T47D (cell line): ENCODE data around the gene MATN3.

Experiments used
- DNase-seq, 2 experiments: peaks; one replicate each; pipeline versions ENCODE4 v3.0.0 to v3.0.0-alpha.2; 2011 to 2012; ENCODE audit warnings: low read depth in 1 of 2, low spot score in 1 of 2
- JUND ChIP-seq: IDR thresholded peaks from 2 replicates; pipeline ENCODE4 v1.6.1; 2012; ENCODE audit warnings: low read depth
- in situ Hi-C: cut with HindIII; loops from 2 replicates; pipeline ENCODE4 v1.10.0; 2016; ENCODE audit warnings: low sequenced_read_pairs, low pct_unique_long_range_greater_than_20kb

Gene MATN3

DNA sequence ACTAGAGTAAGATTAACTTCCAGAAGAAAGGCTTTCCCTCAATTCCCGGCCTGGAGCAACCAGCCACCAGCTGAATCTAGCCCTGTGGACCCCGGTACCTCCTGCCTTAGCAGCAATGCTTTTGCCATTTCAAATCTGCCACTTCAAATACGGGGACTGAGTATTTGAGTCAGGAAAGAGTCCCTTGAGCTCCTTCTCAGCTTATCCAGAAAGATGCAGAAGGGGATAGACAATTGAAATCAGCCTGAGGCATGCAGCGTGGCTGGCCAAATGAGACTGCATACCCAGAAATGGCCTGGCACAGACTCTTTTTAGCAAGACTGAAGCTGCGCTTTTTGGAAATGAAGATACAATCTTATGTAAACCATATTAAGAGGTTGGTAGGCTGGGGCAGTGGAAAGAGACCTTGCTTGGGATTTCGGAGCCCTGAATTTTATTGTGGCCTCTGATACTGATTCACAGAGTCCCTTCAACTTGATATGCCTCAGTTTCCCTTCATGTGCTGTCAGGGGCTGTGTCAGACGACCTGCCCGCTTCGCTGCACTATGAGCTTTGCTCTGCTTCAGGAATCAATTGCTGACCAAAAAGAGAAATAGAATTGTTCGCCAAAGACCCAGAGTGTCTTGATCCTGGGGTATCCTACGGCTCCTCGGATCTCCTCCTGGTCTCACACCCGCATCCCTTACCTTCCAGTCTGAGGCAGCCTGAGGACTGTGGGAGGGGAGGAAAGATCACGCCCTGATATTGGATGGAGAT lies 1.0 kb downstream of the MATN3 start:
- in situ Hi-C loops, result no loop called here
- DNase-seq, result no peak
- no peak for TF ChIP-seq JUND

DNA sequence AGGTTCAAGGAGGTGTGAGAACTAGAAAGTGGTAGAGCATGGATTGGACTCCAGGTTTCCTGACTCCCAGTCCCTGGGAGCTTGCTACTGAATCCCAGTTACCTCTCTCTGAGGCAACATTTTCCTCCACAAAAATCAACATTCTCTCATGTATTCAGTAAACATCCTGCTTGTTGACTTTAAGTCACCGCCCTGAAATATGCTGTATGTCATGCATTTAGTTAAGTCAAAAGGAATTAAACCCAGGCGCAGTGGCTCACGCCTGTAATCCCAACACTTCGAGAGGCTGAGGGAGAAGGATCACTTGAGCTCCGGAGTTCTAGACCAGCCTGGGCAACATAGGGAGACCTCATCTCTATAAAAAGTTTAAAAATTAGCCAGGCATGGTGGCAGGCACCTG lies 3.8 kb downstream of the MATN3 start:
- DNase-seq, result peak in 1 of 2 experiments; percentile 89
- in situ Hi-C loops, result no loop called here
- TF ChIP-seq JUND, result no peak

DNA sequence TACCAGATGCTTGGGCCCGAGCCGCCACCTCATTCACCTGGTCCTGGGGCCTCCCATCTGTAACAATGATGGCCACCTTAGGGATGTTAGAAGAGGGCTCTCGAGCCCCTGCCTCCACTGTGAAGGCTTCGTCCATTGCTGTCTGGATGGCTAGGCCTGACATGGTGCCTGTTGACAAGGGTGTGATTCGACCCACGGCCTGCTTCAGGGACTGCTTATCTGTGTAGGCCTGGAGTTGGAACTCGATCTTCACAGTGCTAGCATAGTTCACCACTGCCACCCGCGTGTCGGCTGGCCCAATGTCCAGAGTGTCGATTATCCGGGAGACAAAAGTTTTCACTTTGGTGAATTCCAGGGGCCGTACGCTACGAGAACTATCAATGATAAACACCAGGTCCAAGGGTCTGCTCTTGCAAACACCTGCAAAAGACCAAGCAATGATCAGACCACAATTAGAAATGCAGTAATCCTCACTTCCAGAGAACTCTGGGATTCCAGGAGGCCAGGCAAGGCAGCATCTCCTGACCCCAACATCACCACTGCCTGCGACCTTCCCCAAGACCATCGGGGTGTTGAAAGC lies 6.5 kb downstream of the MATN3 start:
- in situ Hi-C loops, result no loop called here
- no peak for TF ChIP-seq JUND
- DNase-seq, result no peak

DNA sequence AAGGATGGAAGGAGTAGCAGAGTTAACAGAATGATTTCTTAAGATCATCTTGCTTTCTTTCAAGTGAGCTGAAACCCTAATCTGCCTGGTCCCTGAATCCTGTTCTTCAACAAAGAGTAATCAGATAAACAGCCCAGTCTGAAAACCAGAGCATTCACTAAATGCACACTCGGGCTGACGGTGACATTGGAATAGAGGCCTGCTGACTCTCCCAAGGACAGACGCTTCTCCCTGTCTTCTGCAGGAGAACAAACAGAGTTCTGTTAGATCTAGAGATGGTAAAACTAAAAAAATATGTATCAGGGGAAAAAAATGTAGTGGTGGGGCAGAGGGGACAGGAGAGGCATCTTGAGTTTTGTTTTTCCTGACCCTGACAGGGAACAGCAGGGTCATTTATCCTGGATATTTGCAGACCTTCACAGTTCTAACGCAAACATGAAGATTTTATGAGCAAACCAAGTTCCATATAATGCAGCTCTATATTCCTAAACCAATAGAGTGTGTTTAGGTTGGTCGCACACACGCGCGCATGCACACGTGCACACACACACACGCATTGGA lies 7.3 kb downstream of the MATN3 start:
- TF ChIP-seq JUND, result no peak
- in situ Hi-C loops, result no loop called here

DNA sequence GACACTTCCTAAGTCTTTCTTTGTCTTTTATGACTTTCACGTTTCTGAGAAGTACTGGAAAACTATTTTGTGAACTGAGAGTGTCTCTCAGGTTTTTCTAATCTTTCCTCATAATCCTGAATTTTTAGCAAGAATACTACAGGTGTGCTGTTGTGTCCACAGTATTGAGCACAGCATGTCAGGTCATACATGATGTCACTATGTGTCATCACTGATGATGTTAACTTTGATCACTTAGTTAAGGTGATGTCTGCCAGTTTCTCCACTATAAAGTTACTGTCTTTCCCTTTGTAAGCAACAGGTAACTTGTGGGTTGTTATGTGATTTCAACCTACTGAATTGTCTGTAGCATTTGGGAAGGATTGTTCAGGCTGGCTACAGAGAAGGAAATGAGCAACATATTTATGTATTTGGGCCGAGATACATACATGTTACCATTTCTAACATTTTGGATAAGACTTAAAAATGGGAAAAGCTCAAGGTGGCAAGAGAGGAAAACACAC lies 11.1 kb downstream of the MATN3 start:
- in situ Hi-C loops, result no loop called here

More for the DNA sequence above, 7.3 kb downstream of the MATN3 start:
- DNase-seq, result no peak

DNA sequence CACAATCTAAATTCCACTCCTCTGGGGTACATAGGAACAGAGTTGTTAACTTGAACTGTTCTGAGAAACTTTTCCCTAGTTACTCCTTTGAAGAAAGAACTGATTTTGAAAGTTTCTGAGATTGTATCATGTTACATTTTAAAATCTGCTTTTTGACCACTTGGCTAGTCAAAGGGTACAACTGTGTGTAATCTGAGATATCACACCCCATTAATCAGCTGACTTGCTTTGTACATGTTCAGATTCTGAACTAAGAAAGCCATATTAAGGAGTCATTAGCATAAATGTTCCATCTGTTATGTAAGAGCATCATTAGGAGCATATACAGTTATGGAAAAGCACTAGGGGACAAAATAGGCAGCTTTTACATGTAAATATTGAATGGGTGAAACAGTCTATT lies 18.7 kb downstream of the MATN3 start:
- TF ChIP-seq JUND, result no peak
- in situ Hi-C loops, result no loop called here
- DNase-seq, result no peak

More for the DNA sequence above, 11.1 kb downstream of the MATN3 start:
- no peak for TF ChIP-seq JUND
- no peak for DNase-seq

DNA sequence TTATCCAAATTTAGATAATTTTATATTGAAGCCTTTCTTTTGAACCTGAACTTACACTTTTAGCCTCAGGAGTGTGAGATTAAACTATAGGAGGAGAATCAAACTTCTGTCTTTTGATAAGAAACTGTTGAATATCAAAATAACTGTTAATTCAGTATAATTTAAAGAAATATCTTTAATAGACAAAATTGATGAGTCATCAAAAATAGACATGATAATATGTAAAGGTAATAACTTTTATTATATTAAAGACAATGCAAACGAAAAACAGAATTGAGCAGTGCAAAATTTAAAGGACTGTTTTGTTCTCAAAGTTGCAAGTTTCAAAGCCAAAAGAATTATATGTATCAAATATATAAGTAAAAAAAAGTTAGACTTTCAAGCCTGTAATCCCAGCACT lies 20.6 kb downstream of the MATN3 start:
- in situ Hi-C loops, result no loop called here
- no peak for TF ChIP-seq JUND
- DNase-seq, result no peak

DNA sequence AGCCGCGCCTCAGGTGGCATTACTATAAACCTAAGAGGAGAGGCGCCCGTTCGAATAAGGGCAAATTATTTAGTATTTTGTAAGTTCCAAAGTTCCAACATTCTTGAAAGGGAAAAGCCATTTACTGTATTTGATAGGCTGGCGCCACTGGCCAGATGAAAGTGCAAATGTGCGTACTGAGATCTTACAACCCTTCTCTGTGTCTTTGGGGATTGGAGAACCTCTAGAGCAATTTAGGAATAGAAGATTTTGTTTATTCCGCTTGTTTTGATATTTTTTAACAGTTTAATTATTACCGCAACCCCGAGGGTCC lies 22.1 kb downstream of the MATN3 start:
- no peak for DNase-seq
- TF ChIP-seq JUND, result no peak
- in situ Hi-C loops, result no loop called here

DNA sequence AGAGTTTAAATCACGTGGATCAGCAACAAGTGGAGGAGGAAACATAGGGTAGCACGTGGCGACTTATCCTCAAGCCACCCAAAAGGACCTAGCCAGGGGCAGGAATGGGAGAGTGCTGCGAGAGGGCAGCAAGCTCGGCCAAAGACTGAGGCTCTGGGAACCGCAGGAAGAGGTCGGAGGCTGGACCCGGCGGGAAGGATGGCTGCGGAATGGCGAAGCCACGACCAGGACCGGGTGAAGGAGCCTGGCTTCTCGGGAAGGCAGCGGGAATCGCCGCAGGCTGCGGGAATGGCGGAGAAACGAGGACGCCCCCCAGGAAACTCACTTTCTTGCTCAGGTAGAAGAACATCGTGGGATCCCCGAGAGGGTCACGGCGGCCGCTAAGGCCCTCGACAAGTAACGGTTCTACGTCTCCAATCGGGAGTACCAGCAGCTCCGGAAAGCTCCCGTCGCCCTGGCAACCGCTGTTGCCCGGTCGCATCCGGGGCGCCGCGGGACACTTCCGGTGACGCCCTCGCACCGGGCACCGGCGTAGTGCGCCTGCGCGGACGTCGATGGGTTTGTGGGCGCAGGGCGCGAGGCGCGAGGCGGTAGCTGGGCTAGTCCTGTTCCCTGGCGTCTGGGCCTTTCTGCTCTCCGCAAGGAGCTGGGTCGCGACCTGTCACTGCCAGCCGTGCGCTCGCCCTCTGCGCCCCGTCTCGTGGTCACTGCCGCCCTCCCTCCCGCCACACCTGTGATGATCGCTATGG lies 22.6 kb downstream of the MATN3 start, which contains the start of gene WDR35:
TSS of gene WDR35 (minus strand) at position 439 of the 749 bp plus-strand sequence. CDS start at position 349, 90 bp downstream.
- in situ Hi-C loops, result no loop called here
- DNase-seq, result peak; percentile 85 to 91
- no peak for TF ChIP-seq JUND

DNA sequence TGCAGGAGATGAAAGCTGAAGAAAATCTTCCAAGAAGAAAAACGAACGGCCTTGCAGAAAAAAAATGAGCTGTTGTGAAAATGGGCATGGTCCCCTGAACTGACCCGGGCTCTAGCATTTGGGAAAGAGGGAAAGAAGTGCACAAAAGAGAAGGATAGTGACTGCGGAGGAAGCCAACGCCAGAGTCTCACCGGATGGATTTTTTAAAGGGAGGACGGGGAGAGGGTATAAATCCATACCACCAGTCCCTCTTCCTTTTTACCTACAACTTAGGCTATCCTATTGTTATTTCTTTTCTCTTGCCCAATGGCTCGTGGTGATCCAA lies 23.2 kb downstream of the MATN3 start:
- TF ChIP-seq JUND, result no peak
- DNase-seq, result no peak
- in situ Hi-C loops, result no loop called here

DNA sequence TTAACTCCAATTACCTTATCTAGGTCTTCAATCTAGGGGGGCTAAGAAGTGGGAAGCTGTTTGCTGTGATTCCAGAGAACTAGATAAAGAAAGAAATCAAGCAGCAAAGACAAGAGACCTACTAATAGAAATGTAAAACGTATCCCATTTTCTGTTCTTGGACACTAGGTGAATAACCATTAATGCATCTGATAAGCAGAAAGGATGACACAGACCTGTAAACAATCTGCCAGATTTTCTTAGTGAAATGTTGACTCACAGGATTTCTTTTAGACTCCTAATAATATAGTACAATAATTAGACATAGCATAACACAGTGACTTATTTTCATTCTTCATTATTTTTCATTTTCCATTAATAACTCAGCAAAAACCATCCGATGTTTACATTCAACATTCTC lies 23.9 kb downstream of the MATN3 start:
- no peak for TF ChIP-seq JUND
- DNase-seq, result no peak
- in situ Hi-C loops, result no loop called here

DNA sequence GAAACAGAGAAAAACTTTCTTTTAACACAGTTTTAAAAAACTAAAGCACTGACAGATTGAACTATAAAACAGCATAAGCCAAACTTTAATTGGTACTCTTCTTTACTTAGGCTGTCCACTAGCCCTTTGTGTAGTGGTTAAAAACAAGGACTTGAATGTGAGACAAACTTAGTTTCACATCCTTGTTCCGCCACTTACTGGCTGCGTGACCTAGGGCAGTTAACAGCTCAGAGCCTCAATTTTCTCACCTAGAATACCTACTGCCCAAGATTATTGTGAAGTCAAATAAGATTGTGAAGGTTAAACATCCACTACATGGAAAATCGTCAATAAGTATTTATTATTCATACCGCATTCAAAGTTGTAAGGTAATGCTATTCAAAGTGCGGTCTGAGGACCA lies 24.5 kb downstream of the MATN3 start:
- in situ Hi-C loops, result no loop called here
- TF ChIP-seq JUND, result no peak
- DNase-seq, result no peak

DNA sequence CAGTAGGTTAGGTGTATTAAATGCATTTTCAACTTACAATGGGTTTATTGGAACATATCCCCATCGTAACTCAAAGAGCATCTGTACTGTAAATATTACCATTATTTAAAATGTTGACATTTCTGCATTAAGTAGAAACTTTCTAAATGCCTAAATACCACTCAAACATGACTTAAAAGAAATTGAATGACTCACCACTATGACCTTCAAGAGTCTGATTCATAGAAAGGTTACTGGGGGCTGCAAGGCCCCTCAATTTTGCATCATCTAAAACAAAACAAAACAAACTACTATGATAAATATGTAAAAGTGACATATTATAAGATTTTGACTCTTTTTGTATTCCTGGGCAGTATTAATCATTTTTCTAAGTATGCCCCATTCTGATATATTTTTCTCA lies 30.2 kb downstream of the MATN3 start:
- no peak for DNase-seq
- no peak for TF ChIP-seq JUND
- in situ Hi-C loops, result no loop called here
